GM12891 (cell line): ENCODE data around the gene SECISBP2.

Source experiments
- POLR2A ChIP-seq: IDR thresholded peaks from 2 replicates; pipeline ENCODE4 v1.6.1; 2011; ENCODE audit warnings: low read depth, low read length, control low read depth
- POLR2AphosphoS5 ChIP-seq: IDR thresholded peaks from 2 replicates; pipeline ENCODE4 v1.6.1; 2011; ENCODE audit warnings: low read depth, low read length, control low read depth

DNA sequence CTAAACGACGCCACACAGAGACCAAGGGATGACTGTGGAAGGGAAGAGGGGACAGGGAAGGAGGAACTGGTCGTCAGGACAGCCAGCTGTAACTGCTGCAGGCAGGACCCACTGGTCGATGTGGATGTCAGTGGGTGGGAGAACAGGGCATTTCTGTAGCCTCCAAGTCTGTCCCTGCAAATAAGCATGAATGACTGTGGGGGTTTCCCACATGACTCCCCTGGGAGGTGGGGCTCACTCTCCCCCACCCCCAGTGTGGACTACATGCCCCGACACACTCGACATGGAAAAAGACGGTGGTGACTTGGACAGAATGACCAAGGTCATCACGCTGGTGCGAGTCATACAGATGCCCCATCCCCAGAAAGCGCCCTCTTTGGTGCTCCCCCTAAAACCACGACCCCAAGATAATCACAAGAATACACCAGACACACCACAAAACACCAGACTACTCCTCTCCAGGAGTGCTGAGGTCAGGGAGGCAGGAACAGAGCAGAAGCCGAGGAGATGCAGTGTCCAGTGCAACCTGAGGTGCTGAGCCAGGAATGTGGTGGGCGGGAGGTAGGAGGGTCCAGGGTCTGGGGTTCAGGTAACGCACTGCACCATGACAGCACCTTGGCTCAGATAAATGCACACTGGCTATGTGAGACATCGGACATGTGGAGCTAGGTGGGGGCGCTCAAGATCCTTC lies 64.9 kb downstream of the SECISBP2 start:
- no peak for TF ChIP-seq POLR2A
- no peak for TF ChIP-seq POLR2AphosphoS5
